Sigmoid colon (tissue), 7 donors: ENCODE results near the gene EFNA5. TPM values are rescaled to one million over a fixed set of nuclear protein-coding genes. Genes with fewer than 3 reads are reported as not detected.

Experiments
- DNase-seq: peaks from one replicate; pipeline ENCODE4 v3.0.0-alpha.2; 2019
- H3K27ac ChIP-seq, 4 donors: fragments of 200-600 bp; sonication (generic); one replicate each; pipeline ENCODE4 v1.5.1; 2016 to 2019; ENCODE audit warnings: mild to moderate bottlenecking in 1 of 4
- H3K27me3 ChIP-seq, 3 donors: fragments of 200-600 bp; sonication (generic); one replicate each; pipeline ENCODE4 v1.5.1; 2019; ENCODE audit warnings: mild to moderate bottlenecking in 1 of 3
- H3K36me3 ChIP-seq, 4 donors: fragments of 200-600 bp; sonication (generic); one replicate each; pipeline ENCODE4 v1.5.1; 2016 to 2019
- H3K4me1 ChIP-seq, 4 donors: fragments of 200-600 bp; sonication (generic); one replicate each; pipeline ENCODE4 v1.5.1; 2017 to 2019
- H3K4me3 ChIP-seq, 4 donors: fragments of 200-600 bp; sonication (generic); one replicate each; pipeline ENCODE4 v1.5.1; 2017 to 2019; ENCODE audit warnings: mild to moderate bottlenecking in 2 of 4, moderate library complexity in 1 of 4
- H3K9me3 ChIP-seq, 4 donors: fragments of 200-600 bp in 3 of 4; sonication (generic) in 3 of 4; one replicate each; pipeline versions ENCODE4 v1.5.1 to v1.6.1; 2013 to 2019
- CTCF ChIP-seq, 4 experiments: fragments of 450-650 bp in 3 of 4; fragments of 200-600 bp in 1 of 4; IDR thresholded peaks; one replicate each; pipeline ENCODE4 v1.5.1; 2016 to 2019; ENCODE audit warnings: antibody characterized with exemption in 4 of 4, mild to moderate bottlenecking in 3 of 4, moderate library complexity in 2 of 4
- EP300 ChIP-seq, 4 donors: sonication (generic); formaldehyde crosslinking; IDR thresholded peaks; one replicate each; pipeline ENCODE4 v1.6.1; 2017; ENCODE audit warnings: antibody characterized with exemption in 4 of 4
- POLR2A ChIP-seq, 2 donors: fragments of 450-650 bp; IDR thresholded peaks; one replicate each; pipeline ENCODE4 v1.6.1; 2016; ENCODE audit warnings: antibody characterized with exemption in 2 of 2, mild to moderate bottlenecking in 2 of 2, moderate library complexity in 2 of 2
- POLR2AphosphoS5 ChIP-seq, 4 donors: sonication (generic); formaldehyde crosslinking; IDR thresholded peaks; one replicate each; pipeline ENCODE4 v1.6.1; 2017; ENCODE audit warnings: antibody characterized with exemption in 4 of 4
- WGBS, 2 donors: extraction: QIAGEN DNeasy Blood & Tissue Kit; methylation state at CpG; one replicate each; pipeline ENCODE4 v1.1.7; 2013; 5-methylcytosine and 5-hydroxymethylcytosine counted together
- intact Hi-C: fragments of 100-400 bp; cut with DNase I; formaldehyde crosslinking; loops from one replicate; pipeline ENCODE4 v1.15.1; 2023
- polyA plus RNA-seq, 3 donors: library from polyadenylated mRNA; stranded (reverse); fragments of 200-250 nt; gene quantifications; one replicate each; pipeline ENCODE4 v1.2.3, GENCODE V29; 2013
- total RNA-seq, 4 donors: library from RNA; depleted of rRNA; stranded (reverse); fragments of >200 nt; gene quantifications; one replicate each; pipeline ENCODE4 v1.1.0, GENCODE V29; 2016
- donor health status: healthy with polysubstance abuse.
- donor health status: Bipolar disorder and iron deficiency.
- donor health status: healthy.

EFNA5 gene
- total and polyA plus RNA-seq, 7 donors: 0.60 to 10.8 (median 6.8) TPM

DNA sequence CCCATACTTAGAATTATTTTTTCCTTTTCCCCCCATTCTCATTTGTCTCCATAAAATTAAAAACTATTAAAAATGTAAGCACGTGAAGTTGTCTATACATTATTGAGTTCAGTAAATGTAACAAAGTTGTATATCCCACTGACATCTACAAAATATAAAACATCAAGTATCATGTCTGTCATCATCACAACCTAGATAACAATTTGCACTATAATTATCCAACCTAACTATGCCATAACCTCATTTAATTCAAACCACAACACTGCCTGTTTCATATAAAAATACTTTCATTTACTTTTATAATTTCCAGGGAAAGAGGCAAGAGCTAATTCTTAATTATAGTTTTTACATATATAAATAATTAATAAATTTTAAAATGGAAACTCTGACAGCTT, 9.1 kb downstream of the EFNA5 start:
- no peak overlapping the region for H3K27ac ChIP-seq

DNA sequence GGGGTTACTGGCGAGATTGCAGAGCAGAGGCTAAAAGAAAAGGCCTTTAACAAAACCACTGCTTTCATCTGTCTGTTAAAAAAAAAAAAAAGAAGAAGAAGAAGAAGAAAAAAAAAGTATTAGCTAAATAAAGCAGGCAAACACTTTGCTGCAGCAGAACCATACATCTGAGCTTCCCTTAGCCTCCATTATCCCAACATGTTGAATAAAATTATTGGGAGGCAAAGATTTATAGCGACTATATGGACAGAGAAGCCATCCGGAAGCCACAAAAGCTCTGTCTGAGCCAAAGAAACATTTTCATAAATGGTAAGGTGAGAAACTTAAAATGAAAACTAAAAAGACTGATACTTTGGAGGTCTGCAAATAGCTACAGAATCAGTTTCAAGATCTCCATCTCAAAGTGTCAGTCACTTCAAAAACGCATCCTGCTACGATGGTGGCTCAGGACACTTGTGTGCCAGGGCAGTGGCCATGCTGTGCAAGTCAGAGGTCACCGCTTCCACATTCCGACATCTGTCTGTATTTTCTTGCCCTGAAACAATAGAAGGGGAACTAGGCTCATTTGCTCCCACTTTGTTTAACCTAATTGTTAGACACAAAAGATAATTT, 9.6 kb downstream of the EFNA5 start:
- Histone ChIP-seq H3K9me3 (no peaks in the 10 kb centered on the region), H3K4me3 (no peak overlapping the region), H3K27ac (no peak overlapping the region), H3K4me1 (peaks cover 0 to 3% (median 0%) of the 10 kb centered on the region in 4 donors), H3K36me3 (no peaks in the 10 kb centered on the region), H3K27me3 (no peaks in the 10 kb centered on the region)
- DNase-seq: no peak
- 94 to 96% methylated on average over 7 of the region's 7 CpGs for WGBS, 2 donors
- TF ChIP-seq CTCF (IDR thresholded peaks at IDR 0.05): no peak
- no peak for TF ChIP-seq POLR2AphosphoS5 (IDR thresholded peaks at IDR 0.05)
- no peak for TF ChIP-seq POLR2A (IDR thresholded peaks at IDR 0.05)
- intact Hi-C loops: loop anchor here (10.0 kb wide), 1 partner anchor 246 kb away; no protein-coding TSS in a partner anchor

More for the DNA sequence above, 9.1 kb downstream of the EFNA5 start:
- intact Hi-C loops: loop anchor here (10.0 kb wide), 1 partner anchor 247 kb away; no protein-coding TSS in a partner anchor
- no peak for DNase-seq
- Histone ChIP-seq H3K4me3 (no peak overlapping the region), H3K9me3 (no peaks in the 10 kb centered on the region), H3K27me3 (no peaks in the 10 kb centered on the region), H3K36me3 (no peaks in the 10 kb centered on the region), H3K4me1 (peaks cover 0 to 3% (median 0%) of the 10 kb centered on the region in 4 donors)
- 95 to 98% methylated on average over 1 of the region's 1 CpG for WGBS, 2 donors
- TF ChIP-seq CTCF (IDR thresholded peaks at IDR 0.05): no peak
- no peak for TF ChIP-seq EP300 (IDR thresholded peaks at IDR 0.05)
- no peak for TF ChIP-seq POLR2AphosphoS5 (IDR thresholded peaks at IDR 0.05)
- no peak for TF ChIP-seq POLR2A (IDR thresholded peaks at IDR 0.05)

DNA sequence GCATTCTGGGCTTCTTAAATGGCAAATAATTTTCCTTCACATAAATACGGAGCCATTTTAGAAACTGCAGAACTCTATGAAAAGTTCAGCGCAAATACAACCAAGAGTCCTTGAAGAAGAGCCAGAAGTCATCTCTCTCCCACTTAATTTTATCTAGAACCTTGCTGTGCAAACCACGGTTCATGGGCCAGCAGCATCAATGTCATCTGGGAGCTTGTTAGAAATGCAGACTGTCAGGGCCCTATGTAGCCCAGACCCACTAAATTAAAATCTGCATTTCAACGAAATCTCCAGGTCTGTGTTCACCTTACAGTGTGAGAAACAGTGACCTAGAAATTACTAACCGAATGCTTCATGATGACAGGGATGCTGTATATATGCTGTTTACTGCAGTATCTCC, 12.2 kb downstream of the EFNA5 start:
- no peak overlapping the region for H3K27ac ChIP-seq
- no peak overlapping the region for H3K4me3 ChIP-seq
- intact Hi-C loops: no loop called here
- 92 to 94% methylated on average over 5 of the region's 5 CpGs for WGBS, 2 donors
- peaks cover 0 to 3% (median 0%) of the 10 kb centered on the region in 4 donors for H3K4me1 ChIP-seq
- no peaks in the 10 kb centered on the region for H3K27me3 ChIP-seq
- no peaks in the 10 kb centered on the region for H3K36me3 ChIP-seq
- no peaks in the 10 kb centered on the region for H3K9me3 ChIP-seq
- no peak for TF ChIP-seq CTCF (IDR thresholded peaks at IDR 0.05)
- no peak for TF ChIP-seq POLR2AphosphoS5 (IDR thresholded peaks at IDR 0.05)
- no peak for TF ChIP-seq POLR2A (IDR thresholded peaks at IDR 0.05)
- TF ChIP-seq EP300 (IDR thresholded peaks at IDR 0.05): no peak
- DNase-seq: no peak

DNA sequence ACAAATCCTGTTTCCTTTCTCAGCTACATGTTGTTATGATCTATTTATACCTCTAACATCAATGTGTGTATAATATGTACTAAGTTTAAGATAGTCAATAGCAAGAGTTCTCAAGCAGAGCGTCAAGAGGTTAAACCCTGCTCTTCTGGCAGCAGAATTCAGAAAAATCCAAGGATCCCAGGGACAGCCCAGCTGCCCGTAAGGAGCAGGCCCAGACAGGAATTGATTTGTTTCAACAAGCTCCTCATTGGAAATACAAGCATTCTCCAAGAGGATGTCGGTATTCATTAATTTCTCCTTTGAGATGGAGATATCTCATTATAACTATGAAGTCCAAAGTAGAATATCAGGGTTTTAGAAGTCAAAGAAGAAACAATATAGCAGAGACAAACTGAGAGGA, 14.9 kb downstream of the EFNA5 start:
- intact Hi-C loops: no loop called here
- H3K36me3 ChIP-seq: no peaks in the 10 kb centered on the region
- DNase-seq: no peak
- WGBS, 2 donors: 89 to 94% methylated on average over 3 of the region's 3 CpGs
- H3K27ac ChIP-seq: no peak overlapping the region
- no peaks in the 10 kb centered on the region for H3K4me1 ChIP-seq
- H3K27me3 ChIP-seq: no peaks in the 10 kb centered on the region
- H3K9me3 ChIP-seq: no peaks in the 10 kb centered on the region
- H3K4me3 ChIP-seq: no peak overlapping the region
- TF ChIP-seq POLR2AphosphoS5 (IDR thresholded peaks at IDR 0.05) (no peak), EP300 (IDR thresholded peaks at IDR 0.05) (no peak), POLR2A (IDR thresholded peaks at IDR 0.05) (no peak), CTCF (IDR thresholded peaks at IDR 0.05) (no peak)

- Histone ChIP-seq H3K9me3 (no peaks in the 10 kb centered on the region), H3K4me1 (no peaks in the 10 kb centered on the region), H3K4me3 (no peak overlapping the region)
Observed at GRCh38 chr5:107654827-107655226, 15.9 kb downstream of the EFNA5 start.

More at GRCh38 chr5:107654827-107655226, 15.9 kb downstream of the EFNA5 start:
- no peak for TF ChIP-seq POLR2AphosphoS5 (IDR thresholded peaks at IDR 0.05)
- no peak for TF ChIP-seq CTCF (IDR thresholded peaks at IDR 0.05)
- TF ChIP-seq POLR2A (IDR thresholded peaks at IDR 0.05): no peak
- no peak for TF ChIP-seq EP300 (IDR thresholded peaks at IDR 0.05)
- intact Hi-C loops: no loop called here
- no peak for DNase-seq
- Histone ChIP-seq H3K27ac (no peak overlapping the region), H3K36me3 (no peaks in the 10 kb centered on the region), H3K27me3 (no peaks in the 10 kb centered on the region)
- 95 to 96% methylated on average over 1 of the region's 1 CpG for WGBS, 2 donors
